Measurements from ENCODE around the gene CD34. TPM values are rescaled to one million over a fixed set of nuclear protein-coding genes. Genes with fewer than 3 reads are reported as not detected.

CD34 gene
- total RNA-seq, 1 donor from 2014 or later = not detected

DNA sequence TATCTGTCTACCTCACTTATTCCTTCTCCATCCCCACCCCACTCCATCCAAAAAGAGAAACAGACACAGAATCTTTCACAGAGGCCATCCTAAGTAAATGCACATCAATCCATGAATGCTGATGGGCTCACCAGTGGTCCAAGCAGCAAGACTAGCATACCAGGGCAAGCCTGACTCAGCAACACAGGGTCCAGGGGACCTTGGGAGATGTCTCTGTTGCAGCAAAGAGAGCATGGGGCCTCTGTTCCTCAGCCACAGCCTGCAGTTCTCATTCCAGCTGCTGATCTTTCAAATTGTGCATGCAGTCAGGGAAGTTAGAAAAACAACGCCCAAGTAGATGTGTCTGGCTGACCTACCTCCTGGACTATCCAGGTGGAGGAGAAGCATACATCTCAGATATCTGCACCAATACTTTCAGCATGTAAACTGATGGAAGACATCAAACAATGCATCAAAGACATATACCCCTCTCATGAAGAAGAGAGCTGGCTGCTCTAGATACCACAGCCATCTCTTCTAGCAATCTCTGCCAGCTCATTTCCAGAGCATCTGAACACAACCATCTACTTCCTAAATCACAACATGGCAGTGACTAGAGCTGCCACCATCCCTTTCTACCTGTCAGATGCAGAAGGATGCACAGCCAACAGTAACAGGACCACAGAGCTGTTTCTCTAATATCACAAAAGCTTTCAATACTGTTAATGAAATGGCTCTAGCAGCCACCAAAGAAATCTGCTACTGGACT, 54.5 kb downstream of the CD34 start:
- no peak overlapping the region for H3K27ac Mint-ChIP-seq (ENCODE audit: unreplicated experiment)
- TF ChIP-seq, protein P1, sequence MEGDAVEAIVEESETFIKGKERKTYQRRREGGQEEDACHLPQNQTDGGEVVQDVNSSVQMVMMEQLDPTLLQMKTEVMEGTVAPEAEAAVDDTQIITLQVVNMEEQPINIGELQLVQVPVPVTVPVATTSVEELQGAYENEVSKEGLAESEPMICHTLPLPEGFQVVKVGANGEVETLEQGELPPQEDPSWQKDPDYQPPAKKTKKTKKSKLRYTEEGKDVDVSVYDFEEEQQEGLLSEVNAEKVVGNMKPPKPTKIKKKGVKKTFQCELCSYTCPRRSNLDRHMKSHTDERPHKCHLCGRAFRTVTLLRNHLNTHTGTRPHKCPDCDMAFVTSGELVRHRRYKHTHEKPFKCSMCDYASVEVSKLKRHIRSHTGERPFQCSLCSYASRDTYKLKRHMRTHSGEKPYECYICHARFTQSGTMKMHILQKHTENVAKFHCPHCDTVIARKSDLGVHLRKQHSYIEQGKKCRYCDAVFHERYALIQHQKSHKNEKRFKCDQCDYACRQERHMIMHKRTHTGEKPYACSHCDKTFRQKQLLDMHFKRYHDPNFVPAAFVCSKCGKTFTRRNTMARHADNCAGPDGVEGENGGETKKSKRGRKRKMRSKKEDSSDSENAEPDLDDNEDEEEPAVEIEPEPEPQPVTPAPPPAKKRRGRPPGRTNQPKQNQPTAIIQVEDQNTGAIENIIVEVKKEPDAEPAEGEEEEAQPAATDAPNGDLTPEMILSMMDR (IDR thresholded peaks at IDR 0.05) = no peak
- H3K9me3 Mint-ChIP-seq (ENCODE audit: unreplicated experiment) = no peaks in the 10 kb centered on the region
- no peaks in the 10 kb centered on the region for H3K36me3 Mint-ChIP-seq (ENCODE audit: unreplicated experiment)
- no peaks in the 10 kb centered on the region for H3K4me1 Mint-ChIP-seq (ENCODE audit: unreplicated experiment)
- H3K27me3 Mint-ChIP-seq (ENCODE audit: unreplicated experiment) = no peaks in the 10 kb centered on the region
- DNase-seq (ENCODE audit: extremely low spot score, unreplicated experiment) = no peak
- H3K4me3 Mint-ChIP-seq (ENCODE audit: unreplicated experiment) = no peak overlapping the region

DNA sequence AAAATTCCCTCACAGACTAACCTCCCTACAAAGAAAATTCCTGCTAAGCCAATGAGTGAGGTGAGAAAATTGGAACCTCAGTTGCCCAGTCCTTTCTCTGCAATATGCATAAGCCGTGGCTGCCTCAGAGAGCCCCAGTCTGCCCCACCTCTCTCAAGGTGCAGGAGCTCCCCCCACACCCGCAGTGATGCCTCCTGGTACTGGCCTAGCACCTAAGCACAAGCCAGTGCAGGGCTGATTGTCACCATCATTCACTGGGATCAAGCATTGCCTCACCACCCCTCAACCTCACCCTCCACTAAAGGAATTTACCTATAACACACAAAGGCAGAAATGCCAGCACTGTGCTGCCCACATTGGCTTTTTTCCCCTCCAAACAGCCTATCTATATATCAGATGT, 56.9 kb downstream of the CD34 start:
- Mint-ChIP-seq H3K36me3 (ENCODE audit: unreplicated experiment) (no peaks in the 10 kb centered on the region), H3K4me3 (ENCODE audit: unreplicated experiment) (no peak overlapping the region), H3K9me3 (ENCODE audit: unreplicated experiment) (no peaks in the 10 kb centered on the region), H3K27me3 (ENCODE audit: unreplicated experiment) (no peaks in the 10 kb centered on the region), H3K27ac (ENCODE audit: unreplicated experiment) (no peak overlapping the region), H3K4me1 (ENCODE audit: unreplicated experiment) (peaks cover 10% of the 10 kb centered on the region)
- no peak for DNase-seq (ENCODE audit: extremely low spot score, unreplicated experiment)
- TF ChIP-seq, protein P1 (IDR thresholded peaks at IDR 0.05) = no peak

- H3K9me3 Mint-ChIP-seq (ENCODE audit: unreplicated experiment) = no peaks in the 10 kb centered on the region
- peaks cover 14% of the 10 kb centered on the region for H3K4me1 Mint-ChIP-seq (ENCODE audit: unreplicated experiment)
- H3K27me3 Mint-ChIP-seq (ENCODE audit: unreplicated experiment) = no peaks in the 10 kb centered on the region
- H3K36me3 Mint-ChIP-seq (ENCODE audit: unreplicated experiment) = no peaks in the 10 kb centered on the region
- H3K4me3 Mint-ChIP-seq (ENCODE audit: unreplicated experiment) = no peak overlapping the region
- no peak for DNase-seq (ENCODE audit: extremely low spot score, unreplicated experiment)
- TF ChIP-seq, protein P1 (IDR thresholded peaks at IDR 0.05) = no peak
- no peak overlapping the region for H3K27ac Mint-ChIP-seq (ENCODE audit: unreplicated experiment)
These were observed 57.6 kb downstream of the CD34 start for GRCh38 chr1:207853372-207853757.

GRCh38 chr1:207852576-207853371, 58.2 kb downstream of the CD34 start:
- no peaks in the 10 kb centered on the region for H3K36me3 Mint-ChIP-seq (ENCODE audit: unreplicated experiment)
- H3K27ac Mint-ChIP-seq (ENCODE audit: unreplicated experiment) = no peak overlapping the region
- peaks cover 20% of the 10 kb centered on the region for H3K4me1 Mint-ChIP-seq (ENCODE audit: unreplicated experiment)
- no peak overlapping the region for H3K4me3 Mint-ChIP-seq (ENCODE audit: unreplicated experiment)
- TF ChIP-seq, protein P1 (IDR thresholded peaks at IDR 0.05) = no peak
- no peak for DNase-seq (ENCODE audit: extremely low spot score, unreplicated experiment)
- H3K9me3 Mint-ChIP-seq (ENCODE audit: unreplicated experiment) = no peaks in the 10 kb centered on the region
- H3K27me3 Mint-ChIP-seq (ENCODE audit: unreplicated experiment) = no peaks in the 10 kb centered on the region

DNA sequence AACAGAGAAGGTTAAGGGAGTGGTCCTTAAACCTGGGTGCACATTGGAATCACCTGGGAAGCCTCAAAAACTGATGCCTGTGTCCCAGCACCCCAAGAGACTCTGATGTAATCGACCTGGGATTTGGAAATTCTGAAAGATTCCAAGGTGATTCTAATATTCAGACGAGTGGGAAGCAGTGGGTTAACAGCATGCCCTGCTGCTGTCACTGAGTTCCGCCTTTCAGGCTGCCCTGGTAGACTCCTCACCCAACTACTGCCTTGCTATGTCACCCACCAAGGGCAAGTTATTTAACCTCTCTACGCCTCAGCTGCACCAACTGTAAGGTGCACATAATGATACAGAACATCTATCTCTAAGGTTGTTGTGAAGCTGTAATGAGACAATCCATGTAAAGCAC, 59.2 kb downstream of the CD34 start:
- Mint-ChIP-seq H3K27me3 (ENCODE audit: unreplicated experiment) (no peaks in the 10 kb centered on the region), H3K4me1 (ENCODE audit: unreplicated experiment) (peaks cover 20% of the 10 kb centered on the region), H3K36me3 (ENCODE audit: unreplicated experiment) (no peaks in the 10 kb centered on the region), H3K27ac (ENCODE audit: unreplicated experiment) (no peak overlapping the region), H3K9me3 (ENCODE audit: unreplicated experiment) (no peaks in the 10 kb centered on the region), H3K4me3 (ENCODE audit: unreplicated experiment) (no peak overlapping the region)
- TF ChIP-seq, protein P1 (IDR thresholded peaks at IDR 0.05) = no peak
- DNase-seq (ENCODE audit: extremely low spot score, unreplicated experiment) = no peak

All from osteocyte (in vitro differentiated cells).